Trophoblast cell (in vitro differentiated cells and primary cell): ENCODE measurements around the gene CHRNG.

Experiments used
- DNase-seq, 2 donors: peaks; one replicate each; pipeline ENCODE4 v3.0.0-alpha.2; 2016
- H2AFZ ChIP-seq: 2 replicates; pipeline ENCODE4 v1.6.1; 2013; ENCODE audit warnings: low read length, moderate library complexity, mild to moderate bottlenecking; ENCODE audit not compliant: insufficient read depth, poor library complexity
- H2AK5ac ChIP-seq: 2 replicates; pipeline ENCODE4 v1.6.1; 2013; ENCODE audit warnings: mild to moderate bottlenecking, low read length
- H2BK120ac ChIP-seq: 2 replicates; pipeline ENCODE4 v1.6.1; 2013; ENCODE audit warnings: low read length, mild to moderate bottlenecking, moderate library complexity; ENCODE audit not compliant: insufficient read depth, poor library complexity
- H2BK12ac ChIP-seq: 2 replicates; pipeline ENCODE4 v1.6.1; 2013; ENCODE audit warnings: mild to moderate bottlenecking, low read length, moderate library complexity
- H2BK5ac ChIP-seq: 2 replicates; pipeline ENCODE4 v1.6.1; 2013; ENCODE audit warnings: low read length, low read depth, moderate library complexity, mild to moderate bottlenecking; ENCODE audit not compliant: poor library complexity
- H3K14ac ChIP-seq: 2 replicates; pipeline ENCODE4 v1.6.1; 2013; ENCODE audit warnings: mild to moderate bottlenecking, low read length
- H3K18ac ChIP-seq: 2 replicates; pipeline ENCODE4 v1.6.1; 2013; ENCODE audit warnings: mild to moderate bottlenecking, low read length
- H3K23ac ChIP-seq: 2 replicates; pipeline ENCODE4 v1.6.1; 2013; ENCODE audit warnings: low read length
- H3K27ac ChIP-seq: 2 replicates; pipeline ENCODE4 v1.5.1; 2013; ENCODE audit warnings: low read depth, mild to moderate bottlenecking, inconsistent platforms, low read length, moderate library complexity
- H3K27me3 ChIP-seq: 2 replicates; pipeline ENCODE4 v1.6.1; 2013; ENCODE audit warnings: inconsistent platforms, mild to moderate bottlenecking, low read length, moderate library complexity; ENCODE audit not compliant: insufficient read depth
- H3K36me3 ChIP-seq, 2 experiments: 1 replicate in 1 of 2; 2 replicates in 1 of 2; pipeline ENCODE4 v1.6.1; 2013; ENCODE audit warnings: low read length in 2 of 2, mild to moderate bottlenecking in 2 of 2, moderate library complexity in 1 of 2; ENCODE audit not compliant: insufficient read depth in 2 of 2, control insufficient read depth in 1 of 2
- H3K4ac ChIP-seq: 2 replicates; pipeline ENCODE4 v1.6.1; 2013; ENCODE audit warnings: low read depth, mild to moderate bottlenecking, low read length, moderate library complexity
- H3K4me1 ChIP-seq, 2 experiments: 1 replicate in 1 of 2; 2 replicates in 1 of 2; pipeline ENCODE4 v1.6.1; 2013; ENCODE audit warnings: low read length in 2 of 2, mild to moderate bottlenecking in 2 of 2, moderate library complexity in 1 of 2; ENCODE audit not compliant: insufficient read depth in 2 of 2, control insufficient read depth in 1 of 2
- H3K4me2 ChIP-seq: 2 replicates; pipeline ENCODE4 v1.6.1; 2013; ENCODE audit warnings: inconsistent platforms, mild to moderate bottlenecking, low read length, moderate library complexity
- H3K4me3 ChIP-seq: 2 replicates; pipeline ENCODE4 v1.5.1; 2013; ENCODE audit warnings: mild to moderate bottlenecking, low read depth, low read length, inconsistent platforms
- H3K79me1 ChIP-seq: one replicate; pipeline ENCODE4 v1.6.1; 2013; ENCODE audit warnings: low read length
- H3K79me2 ChIP-seq: 2 replicates; pipeline ENCODE4 v1.6.1; 2013; ENCODE audit warnings: low read length, mild to moderate bottlenecking; ENCODE audit not compliant: control insufficient read depth, insufficient read depth, poor library complexity
- H3K9ac ChIP-seq: 2 replicates; pipeline ENCODE4 v1.6.1; 2013; ENCODE audit warnings: mild to moderate bottlenecking, low read length
- H3K9me3 ChIP-seq: 2 replicates; pipeline ENCODE4 v1.6.1; 2013; ENCODE audit warnings: low read depth, mild to moderate bottlenecking, control low read depth, inconsistent platforms, low read length; ENCODE audit not compliant: insufficient read depth
- H4K12ac ChIP-seq: 2 replicates; pipeline ENCODE4 v1.6.1; 2013; ENCODE audit warnings: low read depth, mild to moderate bottlenecking, low read length, moderate library complexity
- H4K8ac ChIP-seq: 2 replicates; pipeline ENCODE4 v1.6.1; 2013; ENCODE audit warnings: low read depth, mild to moderate bottlenecking, low read length, moderate library complexity
- H4K91ac ChIP-seq: one replicate; pipeline ENCODE4 v1.6.1; 2013; ENCODE audit warnings: low read depth, mild to moderate bottlenecking, low read length, moderate library complexity
- WGBS: extraction: QIAGEN DNeasy Blood & Tissue Kit; methylation state at CpG from one replicate; pipeline ENCODE4 v1.1.7; 2013; ENCODE audit warnings: missing lambda C conversion rate; ENCODE audit not compliant: insufficient read length, insufficient coverage; ENCODE audit errors: extremely low coverage; 5-methylcytosine and 5-hydroxymethylcytosine counted together

Gene CHRNG

DNA sequence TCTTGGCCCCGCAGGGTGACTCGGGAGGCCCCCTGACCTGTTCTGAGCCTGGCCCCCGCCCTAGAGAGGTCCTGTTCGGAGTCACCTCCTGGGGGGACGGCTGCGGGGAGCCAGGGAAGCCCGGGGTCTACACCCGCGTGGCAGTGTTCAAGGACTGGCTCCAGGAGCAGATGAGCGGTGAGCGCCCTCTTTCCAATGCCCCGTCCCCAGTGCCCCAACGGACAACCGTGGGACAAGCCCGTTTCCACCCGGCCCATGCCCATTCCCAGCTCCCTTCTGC lies 16.1 kb upstream of the CHRNG start:
- no peak overlapping the region for H3K14ac ChIP-seq
- WGBS, result no CpG with 5 or more reads among the region's 16 CpGs
- no peak overlapping the region for H4K8ac ChIP-seq

DNA sequence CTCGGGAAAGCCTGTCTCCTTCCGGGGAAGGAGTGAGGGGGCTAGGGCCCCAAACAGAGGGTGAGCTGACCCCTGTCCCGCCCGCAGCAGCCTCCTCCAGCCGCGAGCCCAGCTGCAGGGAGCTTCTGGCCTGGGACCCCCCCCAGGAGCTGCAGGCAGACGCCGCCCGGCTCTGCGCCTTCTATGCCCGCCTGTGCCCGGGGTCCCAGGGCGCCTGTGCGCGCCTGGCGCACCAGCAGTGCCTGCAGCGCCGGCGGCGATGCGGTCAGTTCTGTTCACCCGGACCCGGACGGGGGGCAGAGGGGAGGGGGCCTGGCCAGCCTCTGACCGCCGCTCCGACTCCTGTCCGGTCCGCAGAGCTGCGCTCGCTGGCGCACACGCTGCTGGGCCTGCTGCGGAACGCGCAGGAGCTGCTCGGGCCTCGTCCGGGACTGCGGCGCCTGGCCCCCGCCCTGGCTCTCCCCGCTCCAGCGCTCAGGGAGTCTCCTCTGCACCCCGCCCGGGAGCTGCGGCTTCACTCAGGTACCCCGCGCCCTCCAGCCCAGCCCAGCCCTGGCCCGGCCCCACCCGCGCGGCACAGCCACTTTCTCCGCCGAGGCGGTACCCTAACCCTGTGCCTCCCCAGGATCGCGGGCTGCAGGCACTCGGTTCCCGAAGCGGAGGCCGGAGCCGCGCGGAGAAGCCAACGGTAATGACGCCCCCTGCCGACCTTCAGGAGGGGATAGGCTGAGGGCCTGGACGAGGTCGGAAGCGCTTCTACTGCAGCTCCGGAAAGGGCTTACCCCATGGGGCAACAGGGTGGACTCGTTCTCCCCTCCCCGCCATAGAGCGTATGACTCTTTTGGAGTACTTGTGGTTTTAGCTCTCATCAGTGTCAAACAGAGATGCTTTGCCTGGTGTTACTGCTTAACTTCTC lies 15.6 kb upstream of the CHRNG start:
- Histone ChIP-seq H3K4me2 (peak overlapping the region; percentile 79), H3K14ac (no peak overlapping the region), H3K9me3 (peaks cover 2% of the 10 kb centered on the region), H3K4me1 (peaks cover 2 to 6% of the 10 kb centered on the region in 2 experiments), H3K4me3 (peak overlapping the region; percentile 47), H3K27ac (no peak overlapping the region), H2BK120ac (no peak overlapping the region), H3K18ac (no peak overlapping the region), H3K4ac (no peak overlapping the region), H2BK5ac (no peak overlapping the region), H4K8ac (no peak overlapping the region), H2AK5ac (no peak overlapping the region), H2AFZ (peak overlapping the region; percentile 35), H3K79me1 (no peaks in the 10 kb centered on the region), H4K91ac (no peak overlapping the region), H3K36me3 (no peaks in the 10 kb centered on the region), H2BK12ac (no peak overlapping the region), H4K12ac (no peak overlapping the region), H3K23ac (no peak overlapping the region), H3K79me2 (no peaks in the 10 kb centered on the region), H3K27me3 (peaks cover 29% of the 10 kb centered on the region), H3K9ac (no peak overlapping the region)
- DNase-seq, result peak in 1 of 2 donors; percentile 13
- no CpG with 5 or more reads among the region's 75 CpGs for WGBS

More for the DNA sequence above, 16.1 kb upstream of the CHRNG start:
- DNase-seq, result no peak
- Histone ChIP-seq H3K9ac (no peak overlapping the region), H3K36me3 (no peaks in the 10 kb centered on the region), H3K79me2 (no peaks in the 10 kb centered on the region), H3K27me3 (peaks cover 29% of the 10 kb centered on the region), H3K27ac (no peak overlapping the region), H2BK12ac (no peak overlapping the region), H2BK5ac (no peak overlapping the region), H3K23ac (no peak overlapping the region), H2AK5ac (no peak overlapping the region), H2BK120ac (no peak overlapping the region), H4K91ac (no peak overlapping the region), H3K4ac (no peak overlapping the region), H3K4me3 (peak overlapping the region; percentile 12), H4K12ac (no peak overlapping the region), H3K4me2 (peak overlapping the region; percentile 79), H3K79me1 (no peaks in the 10 kb centered on the region), H3K4me1 (peaks cover 2 to 6% of the 10 kb centered on the region in 2 experiments), H2AFZ (no peak overlapping the region), H3K18ac (no peak overlapping the region), H3K9me3 (peaks cover 2% of the 10 kb centered on the region)

DNA sequence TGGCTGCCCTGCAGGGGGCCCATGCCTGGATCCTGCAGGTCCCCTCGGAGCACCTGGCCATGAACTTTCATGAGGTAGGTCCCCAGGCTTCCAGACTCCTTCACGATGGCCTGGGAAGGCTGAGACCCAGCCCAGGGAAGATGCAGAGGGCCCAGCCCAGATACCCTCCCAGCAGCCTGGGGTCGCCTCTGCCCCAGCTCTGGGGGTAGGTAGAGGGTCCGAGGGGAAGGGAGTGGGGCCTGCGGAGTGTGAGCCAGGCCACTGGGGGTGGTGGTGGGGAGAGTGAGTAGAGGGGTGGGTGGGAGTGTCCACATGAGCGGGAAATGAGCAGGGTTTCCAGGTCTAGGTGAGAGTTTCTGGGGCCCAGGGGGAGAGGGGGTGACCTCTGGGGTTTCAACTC lies 14.7 kb upstream of the CHRNG start:
- Histone ChIP-seq H3K79me2 (no peaks in the 10 kb centered on the region), H3K27me3 (peaks cover 29% of the 10 kb centered on the region), H2BK5ac (no peak overlapping the region), H2BK120ac (no peak overlapping the region), H3K9me3 (peaks cover 2% of the 10 kb centered on the region), H3K4me3 (no peak overlapping the region), H3K27ac (no peak overlapping the region), H3K14ac (no peak overlapping the region), H2AK5ac (no peak overlapping the region), H3K23ac (no peak overlapping the region), H3K79me1 (no peaks in the 10 kb centered on the region), H2AFZ (no peak overlapping the region), H4K12ac (no peak overlapping the region), H3K4me2 (no peak overlapping the region), H2BK12ac (no peak overlapping the region), H3K18ac (no peak overlapping the region), H3K9ac (no peak overlapping the region), H3K4me1 (peaks cover 2 to 6% of the 10 kb centered on the region in 2 experiments), H4K91ac (no peak overlapping the region), H3K4ac (no peak overlapping the region), H3K36me3 (no peaks in the 10 kb centered on the region), H4K8ac (no peak overlapping the region)
- WGBS, result no CpG with 5 or more reads among the region's 6 CpGs
- DNase-seq, result no peak

DNA sequence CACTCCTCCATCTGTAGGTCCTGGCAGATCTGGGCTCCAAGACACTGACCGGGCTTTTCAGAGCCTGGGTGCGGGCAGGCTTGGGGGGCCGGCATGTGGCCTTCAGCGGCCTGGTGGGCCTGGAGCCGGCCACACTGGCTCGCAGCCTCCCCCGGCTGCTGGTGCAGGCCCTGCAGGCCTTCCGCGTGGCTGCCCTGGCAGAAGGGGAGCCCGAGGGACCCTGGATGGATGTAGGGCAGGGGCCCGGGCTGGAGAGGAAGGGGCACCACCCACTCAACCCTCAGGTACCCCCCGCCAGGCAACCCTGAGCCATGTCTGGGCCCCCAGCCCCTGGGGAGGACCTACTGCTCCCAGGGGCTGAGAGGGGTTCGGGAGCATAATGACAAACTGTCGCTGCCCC lies 14.3 kb upstream of the CHRNG start:
- Histone ChIP-seq H2BK12ac (no peak overlapping the region), H3K18ac (no peak overlapping the region), H3K79me1 (no peaks in the 10 kb centered on the region), H3K14ac (no peak overlapping the region), H3K9ac (no peak overlapping the region), H3K23ac (no peak overlapping the region), H3K4me3 (no peak overlapping the region), H4K12ac (no peak overlapping the region), H3K4me1 (peaks cover 2 to 6% of the 10 kb centered on the region in 2 experiments), H3K27me3 (peaks cover 29% of the 10 kb centered on the region), H3K27ac (no peak overlapping the region), H2BK5ac (no peak overlapping the region), H3K4me2 (no peak overlapping the region), H4K91ac (no peak overlapping the region), H2BK120ac (no peak overlapping the region), H4K8ac (no peak overlapping the region), H3K36me3 (no peaks in the 10 kb centered on the region), H3K4ac (no peak overlapping the region), H2AFZ (no peak overlapping the region), H3K79me2 (no peaks in the 10 kb centered on the region), H2AK5ac (no peak overlapping the region), H3K9me3 (peaks cover 2% of the 10 kb centered on the region)
- no peak for DNase-seq
- WGBS, result no CpG with 5 or more reads among the region's 14 CpGs
